Osteoblast (primary cell): ENCODE data around the gene ITGB8. TPM values are rescaled to one million over a fixed set of nuclear protein-coding genes. Genes with fewer than 3 reads are reported as not detected.

Source experiments
- DNase-seq: peaks from one replicate; pipeline ENCODE4 v3.0.0; 2011; ENCODE audit warnings: low spot score, mixed read lengths; ENCODE audit not compliant: insufficient read length; ENCODE audit errors: missing footprints
- H2AFZ ChIP-seq: 2 replicates; pipeline ENCODE4 v1.6.0; 2011; ENCODE audit warnings: mild to moderate bottlenecking, low read length
- H3K27ac ChIP-seq: 2 replicates; pipeline ENCODE4 v1.5.1; 2011; ENCODE audit warnings: mild to moderate bottlenecking, low read depth, low read length, moderate library complexity
- H3K27me3 ChIP-seq: 2 replicates; pipeline ENCODE4 v1.6.0; 2012; ENCODE audit warnings: mild to moderate bottlenecking, control low read depth, inconsistent platforms, low read length, moderate library complexity; ENCODE audit not compliant: insufficient read depth
- H3K36me3 ChIP-seq: 2 replicates; pipeline ENCODE4 v1.5.1; 2011; ENCODE audit warnings: mild to moderate bottlenecking, low read length, control low read depth, moderate library complexity; ENCODE audit not compliant: insufficient read depth
- H3K4me1 ChIP-seq: 2 replicates; pipeline ENCODE4 v1.5.1; 2011; ENCODE audit warnings: mild to moderate bottlenecking, low read length, control low read depth, moderate library complexity; ENCODE audit not compliant: insufficient read depth
- H3K4me2 ChIP-seq: 2 replicates; pipeline ENCODE4 v1.6.0; 2011; ENCODE audit warnings: mild to moderate bottlenecking, low read length; ENCODE audit not compliant: insufficient read depth
- H3K4me3 ChIP-seq: fragments of 200-600 bp; sonication (generic); 3 replicates; pipeline ENCODE4 v1.5.1; 2012; ENCODE audit warnings: mild to moderate bottlenecking, low read length, inconsistent platforms; ENCODE audit not compliant: insufficient read depth
- H3K79me2 ChIP-seq: 2 replicates; pipeline ENCODE4 v1.6.0; 2012; ENCODE audit warnings: mild to moderate bottlenecking, low read length, control low read depth, inconsistent platforms; ENCODE audit not compliant: insufficient read depth
- H3K9me3 ChIP-seq: 2 replicates; pipeline ENCODE4 v1.5.1; 2011; ENCODE audit warnings: low read depth, low read length, control low read depth
- H4K20me1 ChIP-seq: 2 replicates; pipeline ENCODE4 v1.6.0; 2012; ENCODE audit warnings: mild to moderate bottlenecking, low read length, control low read depth; ENCODE audit not compliant: insufficient read depth
- total RNA-seq: library from RNA; depleted of rRNA; stranded (reverse); fragments of >200 nt; gene quantifications from 2 replicates; pipeline ENCODE4 v1.2.3, GENCODE V29; 2012
- TF ChIP-seq, protein P1 (sequence below): IDR thresholded peaks from 2 replicates; pipeline ENCODE4 v1.5.1; 2011; ENCODE audit warnings: mild to moderate bottlenecking, low read depth, low read length, moderate library complexity; ENCODE audit errors: extremely low read depth

Gene ITGB8
- total RNA-seq, 1 donor: 35.1 TPM

DNA sequence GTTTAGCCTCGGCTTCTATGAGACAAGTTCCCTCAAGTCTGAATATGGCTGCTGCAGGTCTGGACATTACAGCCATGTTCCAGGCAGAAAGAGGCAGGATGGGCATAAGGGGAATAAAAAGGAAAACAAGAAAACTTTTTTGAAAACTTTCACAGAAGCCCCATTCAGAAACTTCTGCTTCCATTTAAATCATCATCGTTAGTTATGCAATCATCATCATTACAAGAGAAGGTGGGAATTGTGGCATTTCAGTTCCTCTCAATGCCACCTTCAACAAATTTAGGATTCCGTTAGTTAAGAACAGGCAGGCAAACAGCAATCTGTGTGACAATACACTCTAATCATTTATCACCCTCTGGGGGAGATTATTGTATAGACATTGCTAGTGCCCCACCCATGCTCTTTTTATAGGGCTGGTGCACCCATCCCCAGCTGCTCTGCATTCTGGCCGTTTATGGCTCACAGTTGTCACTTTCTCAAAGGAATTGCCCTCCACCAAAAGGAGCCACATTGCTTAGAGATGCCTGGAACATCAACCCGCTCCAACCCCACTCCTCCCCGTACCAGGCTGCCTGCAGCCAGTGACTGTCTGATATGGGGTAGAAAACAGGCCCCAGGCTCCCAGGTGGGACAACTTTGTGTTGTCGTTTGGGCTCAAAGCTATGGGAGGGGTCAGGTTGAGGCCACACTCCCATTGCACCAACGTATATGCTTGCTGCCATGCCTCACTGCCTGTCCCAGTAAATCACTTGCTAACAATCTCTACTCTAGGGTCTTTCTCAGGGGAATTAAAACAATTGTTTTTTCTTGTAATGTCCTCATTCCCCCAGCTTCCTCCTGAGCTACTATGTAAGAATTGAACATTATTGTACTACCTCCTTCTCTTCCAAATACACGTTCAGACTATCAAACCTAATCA, 24.2 kb downstream of the ITGB8 start:
- DNase-seq: no peak

DNA sequence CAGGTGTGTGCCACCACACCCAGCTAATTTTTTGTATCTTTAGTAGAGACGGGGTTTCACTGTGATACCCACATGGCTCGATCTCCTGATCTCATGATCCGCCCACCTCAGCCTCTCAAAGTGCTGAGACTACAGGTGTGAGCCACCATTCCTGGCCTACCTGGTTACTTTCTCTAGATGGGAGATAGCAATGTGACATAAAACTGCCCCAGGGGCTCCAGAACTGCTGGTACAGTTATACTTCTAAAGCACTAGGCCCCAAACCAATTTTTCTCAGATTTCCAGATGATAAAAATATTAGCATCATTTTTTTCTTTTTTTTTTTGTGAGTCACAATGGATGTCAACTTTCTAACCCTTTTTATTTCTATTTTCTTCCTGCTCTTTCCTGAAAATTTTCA, 27.4 kb downstream of the ITGB8 start:
- no peaks in the 10 kb centered on the region for H3K79me2 ChIP-seq
- peaks cover 2% of the 10 kb centered on the region for H3K4me1 ChIP-seq
- no peak overlapping the region for H3K4me2 ChIP-seq
- H3K27ac ChIP-seq: no peak overlapping the region
- H4K20me1 ChIP-seq: no peaks in the 10 kb centered on the region
- no peaks in the 10 kb centered on the region for H3K27me3 ChIP-seq
- DNase-seq: no peak
- H3K36me3 ChIP-seq: no peaks in the 10 kb centered on the region
- H3K4me3 ChIP-seq: no peak overlapping the region
- no peaks in the 10 kb centered on the region for H3K9me3 ChIP-seq
- TF ChIP-seq, protein P1, sequence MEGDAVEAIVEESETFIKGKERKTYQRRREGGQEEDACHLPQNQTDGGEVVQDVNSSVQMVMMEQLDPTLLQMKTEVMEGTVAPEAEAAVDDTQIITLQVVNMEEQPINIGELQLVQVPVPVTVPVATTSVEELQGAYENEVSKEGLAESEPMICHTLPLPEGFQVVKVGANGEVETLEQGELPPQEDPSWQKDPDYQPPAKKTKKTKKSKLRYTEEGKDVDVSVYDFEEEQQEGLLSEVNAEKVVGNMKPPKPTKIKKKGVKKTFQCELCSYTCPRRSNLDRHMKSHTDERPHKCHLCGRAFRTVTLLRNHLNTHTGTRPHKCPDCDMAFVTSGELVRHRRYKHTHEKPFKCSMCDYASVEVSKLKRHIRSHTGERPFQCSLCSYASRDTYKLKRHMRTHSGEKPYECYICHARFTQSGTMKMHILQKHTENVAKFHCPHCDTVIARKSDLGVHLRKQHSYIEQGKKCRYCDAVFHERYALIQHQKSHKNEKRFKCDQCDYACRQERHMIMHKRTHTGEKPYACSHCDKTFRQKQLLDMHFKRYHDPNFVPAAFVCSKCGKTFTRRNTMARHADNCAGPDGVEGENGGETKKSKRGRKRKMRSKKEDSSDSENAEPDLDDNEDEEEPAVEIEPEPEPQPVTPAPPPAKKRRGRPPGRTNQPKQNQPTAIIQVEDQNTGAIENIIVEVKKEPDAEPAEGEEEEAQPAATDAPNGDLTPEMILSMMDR: no peak
- H2AFZ ChIP-seq: no peak overlapping the region

More for the DNA sequence above, 24.2 kb downstream of the ITGB8 start:
- Histone ChIP-seq H4K20me1 (no peaks in the 10 kb centered on the region), H3K9me3 (no peaks in the 10 kb centered on the region), H3K4me2 (no peak overlapping the region), H3K79me2 (no peaks in the 10 kb centered on the region), H3K27ac (no peak overlapping the region), H2AFZ (no peak overlapping the region), H3K4me3 (no peak overlapping the region), H3K27me3 (no peaks in the 10 kb centered on the region), H3K36me3 (no peaks in the 10 kb centered on the region), H3K4me1 (peaks cover 20% of the 10 kb centered on the region)
- TF ChIP-seq, protein P1: no peak

DNA sequence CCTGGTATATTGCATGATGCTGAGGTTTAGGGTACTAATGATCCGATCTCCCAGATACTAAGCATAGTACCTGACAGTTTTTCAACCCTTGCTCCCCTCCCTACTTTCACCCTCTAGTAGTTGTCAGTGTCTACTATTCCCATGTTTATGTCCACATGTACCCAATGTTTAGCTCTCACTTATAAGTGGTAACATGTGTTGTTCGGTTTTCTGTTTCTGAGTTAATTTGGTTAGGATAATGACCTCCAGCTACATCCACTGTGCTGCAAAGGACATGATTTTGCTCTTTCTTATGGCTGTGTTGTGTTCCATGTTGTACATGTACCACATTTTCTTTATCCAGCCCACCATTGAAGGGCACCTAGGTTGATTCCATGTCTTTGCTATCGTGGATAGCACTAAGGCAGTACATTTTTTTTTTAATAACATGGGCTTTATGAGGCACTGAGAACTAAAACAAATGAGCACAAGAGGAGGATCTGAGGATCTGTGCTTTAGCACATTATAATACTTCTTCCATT, 28.1 kb downstream of the ITGB8 start:
- Histone ChIP-seq H3K27ac (no peak overlapping the region), H3K4me2 (no peak overlapping the region), H3K79me2 (no peaks in the 10 kb centered on the region), H3K27me3 (no peaks in the 10 kb centered on the region), H3K36me3 (no peaks in the 10 kb centered on the region), H3K9me3 (no peaks in the 10 kb centered on the region), H3K4me1 (no peaks in the 10 kb centered on the region), H4K20me1 (no peaks in the 10 kb centered on the region), H3K4me3 (no peak overlapping the region), H2AFZ (no peak overlapping the region)
- TF ChIP-seq, protein P1: no peak
- DNase-seq: no peak

GRCh38 chr7:20359341-20359963, 28.8 kb downstream of the ITGB8 start:
- Histone ChIP-seq H3K9me3 (no peaks in the 10 kb centered on the region), H3K36me3 (no peaks in the 10 kb centered on the region), H3K27me3 (no peaks in the 10 kb centered on the region), H4K20me1 (no peaks in the 10 kb centered on the region), H3K4me2 (no peak overlapping the region), H3K79me2 (no peaks in the 10 kb centered on the region), H3K4me3 (no peak overlapping the region), H2AFZ (no peak overlapping the region), H3K4me1 (no peaks in the 10 kb centered on the region), H3K27ac (no peak overlapping the region)
- no peak for DNase-seq
- TF ChIP-seq, protein P1: no peak
